B cell (primary cell): ENCODE results near the gene AKAP9.

Experiments used
- EZH2 ChIP-seq: IDR thresholded peaks from 2 replicates; pipeline ENCODE4 v1.6.1; 2012; ENCODE audit warnings: borderline replicate concordance, low read depth, mild to moderate bottlenecking, moderate library complexity, low read length; ENCODE audit not compliant: insufficient read depth, poor library complexity, severe bottlenecking
- TF ChIP-seq, protein P1 (sequence below): fragments of 200-600 bp; IDR thresholded peaks from one replicate; pipeline ENCODE4 v1.8.0; 2022; ENCODE audit warnings: antibody characterized with exemption, mild to moderate bottlenecking

GRCh38 chr7:91973639-91974038 lies 33.0 kb downstream of the AKAP9 start:
- TF ChIP-seq, protein P1, sequence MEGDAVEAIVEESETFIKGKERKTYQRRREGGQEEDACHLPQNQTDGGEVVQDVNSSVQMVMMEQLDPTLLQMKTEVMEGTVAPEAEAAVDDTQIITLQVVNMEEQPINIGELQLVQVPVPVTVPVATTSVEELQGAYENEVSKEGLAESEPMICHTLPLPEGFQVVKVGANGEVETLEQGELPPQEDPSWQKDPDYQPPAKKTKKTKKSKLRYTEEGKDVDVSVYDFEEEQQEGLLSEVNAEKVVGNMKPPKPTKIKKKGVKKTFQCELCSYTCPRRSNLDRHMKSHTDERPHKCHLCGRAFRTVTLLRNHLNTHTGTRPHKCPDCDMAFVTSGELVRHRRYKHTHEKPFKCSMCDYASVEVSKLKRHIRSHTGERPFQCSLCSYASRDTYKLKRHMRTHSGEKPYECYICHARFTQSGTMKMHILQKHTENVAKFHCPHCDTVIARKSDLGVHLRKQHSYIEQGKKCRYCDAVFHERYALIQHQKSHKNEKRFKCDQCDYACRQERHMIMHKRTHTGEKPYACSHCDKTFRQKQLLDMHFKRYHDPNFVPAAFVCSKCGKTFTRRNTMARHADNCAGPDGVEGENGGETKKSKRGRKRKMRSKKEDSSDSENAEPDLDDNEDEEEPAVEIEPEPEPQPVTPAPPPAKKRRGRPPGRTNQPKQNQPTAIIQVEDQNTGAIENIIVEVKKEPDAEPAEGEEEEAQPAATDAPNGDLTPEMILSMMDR: no peak
- no peak for TF ChIP-seq EZH2
